Karpas-422 (cell line): ENCODE data around the gene PDLIM1. TPM values are rescaled to one million over a fixed set of nuclear protein-coding genes. Genes with fewer than 3 reads are reported as not detected.

Source experiments
- DNase-seq: peaks from one replicate; pipeline ENCODE4 v3.0.0-alpha.2; 2015
- H2AFZ ChIP-seq: fragments of 200-600 bp; sonication (generic); 2 replicates; pipeline ENCODE4 v1.6.1; 2014; ENCODE audit warnings: antibody characterized with exemption, low read length, mixed read lengths
- H3K27ac ChIP-seq: fragments of 200-600 bp; sonication (generic); 2 replicates; pipeline ENCODE4 v1.5.1; 2014; ENCODE audit warnings: mild to moderate bottlenecking, low read length, moderate library complexity
- H3K27me3 ChIP-seq: fragments of 200-600 bp; sonication (generic); 2 replicates; pipeline ENCODE4 v1.6.1; 2014; ENCODE audit warnings: low read length, mixed read lengths
- H3K36me3 ChIP-seq: fragments of 200-600 bp; sonication (generic); 2 replicates; pipeline ENCODE4 v1.6.1; 2014; ENCODE audit warnings: low read length, mixed read lengths; ENCODE audit not compliant: insufficient read depth
- H3K4me1 ChIP-seq: fragments of 200-600 bp; sonication (generic); 2 replicates; pipeline ENCODE4 v1.6.1; 2014; ENCODE audit warnings: mild to moderate bottlenecking, low read length, mixed read lengths
- H3K4me2 ChIP-seq: fragments of 200-600 bp; sonication (generic); 2 replicates; pipeline ENCODE4 v1.6.1; 2014; ENCODE audit warnings: low read length, low read depth, mild to moderate bottlenecking; ENCODE audit not compliant: poor library complexity, severe bottlenecking
- H3K4me3 ChIP-seq: fragments of 200-600 bp; sonication (generic); 2 replicates; pipeline ENCODE4 v1.5.1; 2014; ENCODE audit warnings: mild to moderate bottlenecking, antibody characterized with exemption, low read length, mixed read lengths
- H3K79me2 ChIP-seq: fragments of 200-600 bp; sonication (generic); 2 replicates; pipeline ENCODE4 v1.6.1; 2014; ENCODE audit warnings: mild to moderate bottlenecking, low read length, mixed read lengths
- H3K9ac ChIP-seq: fragments of 200-600 bp; sonication (generic); 2 replicates; pipeline ENCODE4 v1.6.0; 2014; ENCODE audit warnings: low read length
- H3K9me2 ChIP-seq: fragments of 200-600 bp; sonication (generic), shearing (Covaris generic); replicated peaks from 2 replicates; pipeline ENCODE4 v1.6.0; 2014; ENCODE audit warnings: mild to moderate bottlenecking, low read length, moderate library complexity; ENCODE audit not compliant: insufficient read depth
- H3K9me3 ChIP-seq: fragments of 300-700, 200-600 bp; sonication (generic); 2 replicates; pipeline ENCODE4 v1.6.1; 2014; ENCODE audit warnings: low read length, mixed read lengths
- H4K20me1 ChIP-seq: fragments of 200-600 bp; sonication (generic); 2 replicates; pipeline ENCODE4 v1.6.1; 2014; ENCODE audit warnings: mild to moderate bottlenecking, antibody characterized with exemption, low read length, low read depth; ENCODE audit not compliant: insufficient read depth
- total RNA-seq: library from RNA; depleted of rRNA; stranded (reverse); fragments of >200 nt; shearing (Covaris generic); gene quantifications from 2 replicates; pipeline ENCODE4 v1.2.3, GENCODE V29; 2014; ENCODE audit warnings: low replicate concordance; rRNA removed

The PDLIM1 gene
- total RNA-seq, 1 experiment from 2014 or later: 0.22 TPM

DNA sequence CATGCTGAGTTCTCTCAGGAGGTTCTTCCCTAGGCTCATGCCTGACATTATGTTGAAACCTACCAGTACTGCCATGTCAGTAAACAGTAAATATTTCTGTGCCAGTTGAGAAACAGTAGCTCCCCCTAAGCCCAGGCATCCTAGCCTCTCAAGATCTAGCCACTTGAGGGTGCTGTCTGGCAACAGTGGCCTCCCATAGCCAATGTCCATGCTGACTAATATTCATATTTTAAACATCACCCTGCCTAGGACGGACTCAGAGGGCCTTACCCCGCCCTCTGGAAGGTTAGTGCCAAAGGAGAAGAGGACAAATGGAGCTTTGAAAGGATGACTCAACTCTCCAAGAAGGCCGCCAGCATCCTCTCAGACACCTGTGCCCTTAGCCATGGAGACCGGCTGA is 89.1 kb downstream of the PDLIM1 start:
- Histone ChIP-seq H3K36me3 (no peaks in the 10 kb centered on the region), H3K9me2 (no peaks in the 10 kb centered on the region), H3K9me3 (no peaks in the 10 kb centered on the region), H3K27me3 (no peaks in the 10 kb centered on the region), H3K9ac (no peak overlapping the region), H3K4me3 (no peak overlapping the region), H4K20me1 (no peaks in the 10 kb centered on the region), H2AFZ (no peak overlapping the region), H3K4me1 (no peaks in the 10 kb centered on the region), H3K79me2 (no peaks in the 10 kb centered on the region), H3K27ac (no peak overlapping the region), H3K4me2 (no peak overlapping the region)
- DNase-seq: peak; percentile 41

DNA sequence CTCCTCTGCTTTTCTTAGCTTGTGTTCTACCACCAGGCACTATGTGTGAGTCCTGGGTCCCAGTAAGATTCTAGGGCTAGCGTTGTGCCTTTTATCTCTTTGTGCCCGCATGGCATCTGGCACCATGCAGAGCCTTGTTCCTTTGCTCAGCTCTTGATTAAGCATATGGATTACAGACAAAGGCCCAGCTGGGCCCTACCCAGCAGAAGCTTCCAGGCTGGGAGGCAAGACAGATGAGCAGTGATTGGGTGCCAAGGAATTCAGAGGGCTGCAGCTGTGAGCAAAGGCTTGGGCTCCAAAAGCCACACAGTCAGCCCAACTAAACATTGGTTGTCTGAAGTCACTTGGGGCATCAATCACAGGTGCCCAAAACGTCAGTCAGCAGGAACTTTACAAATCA is 94.8 kb downstream of the PDLIM1 start:
- H3K9me3 ChIP-seq: no peaks in the 10 kb centered on the region
- no peak overlapping the region for H3K27ac ChIP-seq
- no peak overlapping the region for H2AFZ ChIP-seq
- DNase-seq: no peak
- no peaks in the 10 kb centered on the region for H3K36me3 ChIP-seq
- H3K4me1 ChIP-seq: no peaks in the 10 kb centered on the region
- no peak overlapping the region for H3K9ac ChIP-seq
- H3K9me2 ChIP-seq: no peaks in the 10 kb centered on the region
- H3K4me2 ChIP-seq: no peak overlapping the region
- H3K4me3 ChIP-seq: no peak overlapping the region
- no peaks in the 10 kb centered on the region for H3K27me3 ChIP-seq
- H3K79me2 ChIP-seq: no peaks in the 10 kb centered on the region
- H4K20me1 ChIP-seq: no peaks in the 10 kb centered on the region

DNA sequence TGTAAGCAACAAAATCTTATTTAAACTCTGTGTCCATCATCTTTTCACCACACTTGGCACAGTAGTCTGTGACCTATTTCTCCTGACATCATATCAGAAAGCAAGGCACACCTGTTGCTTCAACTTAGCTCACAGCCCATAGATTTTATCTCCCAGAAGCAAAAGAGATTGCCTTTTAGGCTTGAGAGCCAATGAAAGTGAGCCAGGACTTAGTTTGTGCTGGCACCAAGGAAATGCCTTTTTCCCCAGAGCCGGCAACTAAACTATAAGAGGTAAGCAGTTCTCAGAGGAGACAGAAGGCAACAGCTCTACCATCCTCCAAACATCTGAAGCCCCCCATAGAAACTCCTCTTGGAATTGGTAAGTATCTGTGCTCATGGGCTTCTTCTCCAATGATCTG is 96.9 kb downstream of the PDLIM1 start, which contains the start of gene ACSM6:
Gene ACSM6 (plus strand): TSS at position 295 of the 400 bp plus-strand sequence. CDS start 248 bp downstream, outside the sequence.
- H3K4me2 ChIP-seq: no peak within 1 kb of the TSS
- H3K27me3 ChIP-seq: no peaks in the 10 kb centered on the region
- no peaks in the 10 kb centered on the region for H3K4me1 ChIP-seq
- no peaks in the 10 kb centered on the region for H4K20me1 ChIP-seq
- H2AFZ ChIP-seq: no peak within 1 kb of the TSS
- no peaks in the 10 kb centered on the region for H3K36me3 ChIP-seq
- no peak within 1 kb of the TSS for H3K27ac ChIP-seq
- no peaks in the 10 kb centered on the region for H3K9me2 ChIP-seq
- no peaks in the 10 kb centered on the region for H3K79me2 ChIP-seq
- H3K9me3 ChIP-seq: no peaks in the 10 kb centered on the region
- H3K9ac ChIP-seq: no peak within 1 kb of the TSS
- DNase-seq: no peak
- H3K4me3 ChIP-seq: no peak within 1 kb of the TSS

DNA sequence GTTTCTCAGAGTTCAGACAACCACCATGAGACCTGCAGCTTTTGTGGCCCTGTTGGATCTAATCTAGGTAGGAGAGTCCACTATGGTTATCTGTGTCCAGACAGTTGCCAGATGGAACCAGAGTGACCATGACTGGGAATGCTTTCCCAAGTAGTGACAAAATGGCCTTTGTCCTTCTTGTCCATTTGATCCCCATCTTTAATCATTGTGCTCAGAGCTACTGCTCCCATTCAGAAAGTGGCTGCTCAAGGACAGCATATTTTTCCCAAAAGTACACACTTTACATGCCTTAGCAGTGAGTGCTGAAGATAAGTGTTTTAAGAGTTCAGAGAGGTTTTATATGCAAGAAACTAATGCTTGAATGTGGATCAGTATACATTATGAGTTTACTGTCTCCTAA is 102.2 kb downstream of the PDLIM1 start:
- H3K4me3 ChIP-seq: no peak overlapping the region
- no peak overlapping the region for H3K9ac ChIP-seq
- no peak for DNase-seq
- no peaks in the 10 kb centered on the region for H3K27me3 ChIP-seq
- H4K20me1 ChIP-seq: no peaks in the 10 kb centered on the region
- H3K4me1 ChIP-seq: no peaks in the 10 kb centered on the region
- H3K79me2 ChIP-seq: no peaks in the 10 kb centered on the region
- no peak overlapping the region for H3K4me2 ChIP-seq
- no peaks in the 10 kb centered on the region for H3K36me3 ChIP-seq
- no peak overlapping the region for H2AFZ ChIP-seq
- H3K9me2 ChIP-seq: no peaks in the 10 kb centered on the region
- H3K27ac ChIP-seq: no peak overlapping the region
- no peaks in the 10 kb centered on the region for H3K9me3 ChIP-seq

DNA sequence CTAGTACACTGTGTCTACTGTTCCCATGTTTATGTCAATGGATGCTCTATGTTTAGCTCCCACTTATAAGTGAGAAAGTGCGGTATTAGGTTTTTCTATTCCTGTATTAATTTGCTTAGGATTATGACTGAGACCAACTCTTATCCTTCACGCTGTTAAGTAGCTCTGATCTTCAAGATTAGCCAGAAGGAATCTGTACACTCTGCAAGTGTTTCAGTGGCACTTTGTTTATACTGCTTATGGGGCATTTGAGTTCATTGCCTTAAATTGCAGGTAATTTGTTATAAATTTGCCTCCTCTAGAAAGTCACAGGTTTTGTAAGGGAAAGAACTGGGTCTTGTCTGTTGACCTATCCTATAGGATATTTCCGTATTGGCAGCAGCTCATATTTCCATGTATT is 103.2 kb downstream of the PDLIM1 start:
- Histone ChIP-seq H3K4me1 (no peaks in the 10 kb centered on the region), H3K4me3 (no peak overlapping the region), H3K27ac (no peak overlapping the region)

More for the DNA sequence above, 103.2 kb downstream of the PDLIM1 start:
- Histone ChIP-seq H2AFZ (no peak overlapping the region), H3K9me3 (no peaks in the 10 kb centered on the region), H3K4me2 (no peak overlapping the region), H3K27me3 (no peaks in the 10 kb centered on the region), H3K9ac (no peak overlapping the region), H3K36me3 (no peaks in the 10 kb centered on the region), H3K9me2 (no peaks in the 10 kb centered on the region), H4K20me1 (no peaks in the 10 kb centered on the region), H3K79me2 (no peaks in the 10 kb centered on the region)
- no peak for DNase-seq

Other genes starting within 250 kb of the PDLIM1 start
- not detected in 2 replicates for gene CYP2C8, start 221.5 kb downstream of the PDLIM1 start, total RNA-seq
- not detected in 2 replicates for gene ACSM6, start 96.8 kb downstream of the PDLIM1 start, total RNA-seq